Psoas muscle (tissue), 8 donors: ENCODE results near the gene XAB2. TPM values are rescaled to one million over a fixed set of nuclear protein-coding genes. Genes with fewer than 3 reads are reported as not detected.

Source experiments
- ATAC-seq, 4 donors: fragments of 200-7000 bp; cut with Tn5 transposase; one replicate each; pipeline ENCODE4 v1.9.1; 2020; ENCODE audit warnings: moderate library complexity in 3 of 4, mild to moderate bottlenecking in 2 of 4
- DNase-seq, 2 donors: peaks; one replicate each; pipeline ENCODE4 v3.0.0-alpha.2; 2020
- H3K27ac ChIP-seq: fragments of 200-600 bp; one replicate; pipeline ENCODE4 v1.8.0; 2022
- H3K27me3 ChIP-seq, 3 donors: fragments of 200-600 bp in 1 of 3; one replicate each; pipeline versions ENCODE4 v1.6.1 to v1.8.0; 2013 to 2022; ENCODE audit warnings: low read length in 2 of 3, mild to moderate bottlenecking in 2 of 3, moderate library complexity in 1 of 3; ENCODE audit not compliant: insufficient read depth in 3 of 3
- H3K36me3 ChIP-seq, 2 donors: fragments of 200-600 bp in 1 of 2; one replicate each; pipeline versions ENCODE4 v1.6.1 to v1.8.0; 2013 to 2022; ENCODE audit warnings: low read depth in 1 of 2, mild to moderate bottlenecking in 1 of 2, moderate library complexity in 1 of 2; ENCODE audit not compliant: insufficient read depth in 1 of 2
- H3K4me1 ChIP-seq: fragments of 200-600 bp; one replicate; pipeline ENCODE4 v1.8.0; 2022
- H3K4me3 ChIP-seq: fragments of 200-600 bp; one replicate; pipeline ENCODE4 v1.8.0; 2022; ENCODE audit warnings: mild to moderate bottlenecking
- H3K9me3 ChIP-seq: fragments of 200-600 bp; one replicate; pipeline ENCODE4 v1.8.0; 2022
- CTCF ChIP-seq: fragments of 200-600 bp; IDR thresholded peaks from one replicate; pipeline ENCODE4 v1.8.0; 2022; ENCODE audit warnings: antibody characterized with exemption
- WGBS, 3 donors: extraction: QIAGEN DNeasy Blood & Tissue Kit; methylation state at CpG; one replicate each; pipeline versions ENCODE4 v1.1.6 to v1.1.7; 2013; 5-methylcytosine and 5-hydroxymethylcytosine counted together
- intact Hi-C, 2 donors: fragments of 100-400 bp; cut with DNase I; formaldehyde crosslinking; loops; one replicate each; pipeline versions ENCODE4 v1.11.0 to v1.14.2; 2022
- polyA plus RNA-seq, 3 donors: library from polyadenylated mRNA; stranded (reverse); fragments of 200-250 nt; gene quantifications; one replicate each; pipeline ENCODE4 v1.2.3, GENCODE V29; 2013
- total RNA-seq, 4 donors: library from RNA; stranded (reverse); fragmentation: NEBNext Ultra II Directional in 2 of 4; extraction: Animal tissue kit (Norgen Biotek cat#: 25700) in 2 of 4; gene quantifications; one replicate each; pipeline versions ENCODE4 v1.2.1 to v1.2.4, GENCODE V29; 2021 to 2023
- donor health status: healthy with polysubstance abuse.
- donor health status: DM: no; HTN: no; CAD: no; lungs with moderate emphysema.
- donor health status: Bipolar disorder and iron deficiency.
- donor health status: healthy.
- donor health status: DM: yes; HTN: yes; CAD: no.
- donor health status: DM: no; HTN: no; CAD: no.
- donor health status: DM: no; HTN: no; CAD: no.
- donor health status: DM: yes; HTN: yes; CAD: no.

Gene XAB2
- total and polyA plus RNA-seq, 7 donors = 19.2 to 36.3 (median 24.1) TPM

GRCh38 chr19:7617172-7617571, 12.2 kb downstream of the XAB2 start:
- Histone ChIP-seq H3K4me1 (peaks cover 8% of the 10 kb centered on the region), H3K36me3 (peaks cover 4 to 39% of the 10 kb centered on the region in 2 donors), H3K27me3 (no peaks in the 10 kb centered on the region), H3K4me3 (no peak overlapping the region), H3K27ac (no peak overlapping the region), H3K9me3 (no peaks in the 10 kb centered on the region)
- DNase-seq = no peak
- ATAC-seq = no peak
- WGBS, 3 donors = 84 to 93% (median 88%) methylated on average over 12 of the region's 12 CpGs
- intact Hi-C loops = loop anchor here in 1 of 2 donors (5.0 kb wide), 1 partner anchor 515 kb away; no protein-coding TSS in a partner anchor
- no peak for TF ChIP-seq CTCF

- WGBS, 3 donors = 75 to 86% (median 77%) methylated on average over 46 to 59 of the region's 59 CpGs
Observed at GRCh38 chr19:7614859-7615741, 14.2 kb downstream of the XAB2 start.

GRCh38 chr19:7612282-7613274, 16.8 kb downstream of the XAB2 start:
- no peak overlapping the region for H3K4me3 ChIP-seq
- no peak for ATAC-seq
- no peaks in the 10 kb centered on the region for H3K9me3 ChIP-seq
- intact Hi-C loops = no loop called here
- DNase-seq = no peak
- no peak for TF ChIP-seq CTCF
- no peak overlapping the region for H3K27ac ChIP-seq
- no peaks in the 10 kb centered on the region for H3K36me3 ChIP-seq
- H3K27me3 ChIP-seq = no peaks in the 10 kb centered on the region
- no peaks in the 10 kb centered on the region for H3K4me1 ChIP-seq
- 86 to 88% (median 87%) methylated on average over 72 to 81 of the region's 81 CpGs for WGBS, 3 donors

More at GRCh38 chr19:7614859-7615741, 14.2 kb downstream of the XAB2 start:
- Histone ChIP-seq H3K27ac (no peak overlapping the region), H3K9me3 (no peaks in the 10 kb centered on the region), H3K4me3 (no peak overlapping the region), H3K36me3 (peaks cover 2 to 19% of the 10 kb centered on the region in 2 donors), H3K27me3 (no peaks in the 10 kb centered on the region), H3K4me1 (peaks cover 8% of the 10 kb centered on the region)
- no peak for TF ChIP-seq CTCF
- no peak for DNase-seq
- intact Hi-C loops = loop anchor here in 1 of 2 donors (5.0 kb wide), 1 partner anchor 513 kb away; no protein-coding TSS in a partner anchor
- no peak for ATAC-seq

GRCh38 chr19:7611541-7612279, 17.6 kb downstream of the XAB2 start:
- no peak for TF ChIP-seq CTCF
- DNase-seq = no peak
- no peak overlapping the region for H3K4me3 ChIP-seq
- no peaks in the 10 kb centered on the region for H3K36me3 ChIP-seq
- ATAC-seq = no peak
- intact Hi-C loops = no loop called here
- whole genome bisulfite sequencing, 3 donors = 74 to 76% (median 74%) methylated on average over 35 to 41 of the region's 41 CpGs
- no peaks in the 10 kb centered on the region for H3K9me3 ChIP-seq
- H3K27me3 ChIP-seq = peaks cover 0 to 1% (median 1%) of the 10 kb centered on the region in 3 donors
- no peak overlapping the region for H3K27ac ChIP-seq
- no peaks in the 10 kb centered on the region for H3K4me1 ChIP-seq
